Activated T-helper 1 cell treated with anti-CD3 and anti-CD28 coated beads, Interleukin-12 subunit alpha, Interleukin-12 subunit beta, Interleukin-2, Interleukin-4 antibody, amounts not matched to agents 30 ng/mL and 10 ng/mL and 1 ng/mL, durations not matched to agents 14 hours and 24 hours and 36 hours (primary cell): Measurements from ENCODE around the gene SLC25A47. TPM values are rescaled to one million over a fixed set of nuclear protein-coding genes. Genes with fewer than 3 reads are reported as not detected.
"Not testable (repeated sequence)": the region's sequence is repeated elsewhere in the genome, so short reads cannot be mapped to it uniquely, and the experiment has no call there.

Source experiments
- DNase-seq: peaks from one replicate; pipeline ENCODE4 v3.0.0; 2021; ENCODE audit warnings: low spot score
- H3K27ac Mint-ChIP-seq: one replicate; pipeline ENCODE4 v1.8.0; 2021; ENCODE audit warnings: mild to moderate bottlenecking, mixed read lengths
- H3K27me3 Mint-ChIP-seq: one replicate; pipeline ENCODE4 v1.8.0; 2022; ENCODE audit warnings: mild to moderate bottlenecking, moderate library complexity, mixed read lengths; ENCODE audit not compliant: insufficient read depth
- H3K36me3 Mint-ChIP-seq: one replicate; pipeline ENCODE4 v1.8.0; 2021; ENCODE audit warnings: low read depth, mixed read lengths
- H3K4me1 Mint-ChIP-seq: one replicate; pipeline ENCODE4 v1.8.0; 2021; ENCODE audit warnings: low read depth, mixed read lengths
- H3K4me3 Mint-ChIP-seq: one replicate; pipeline ENCODE4 v1.8.0; 2021; ENCODE audit warnings: mild to moderate bottlenecking, moderate library complexity, mixed read lengths
- H3K9me3 Mint-ChIP-seq: one replicate; pipeline ENCODE4 v1.8.0; 2021; ENCODE audit warnings: mixed read lengths
- intact Hi-C: fragments of 100-400 bp; cut with micrococcal nuclease; formaldehyde crosslinking; loops from one replicate; pipeline ENCODE4 v1.15.1; 2024
- total RNA-seq: library from RNA; stranded (reverse); gene quantifications from 2 replicates; pipeline ENCODE4 v1.2.3, GENCODE V29; 2022

SLC25A47 gene, protein sequence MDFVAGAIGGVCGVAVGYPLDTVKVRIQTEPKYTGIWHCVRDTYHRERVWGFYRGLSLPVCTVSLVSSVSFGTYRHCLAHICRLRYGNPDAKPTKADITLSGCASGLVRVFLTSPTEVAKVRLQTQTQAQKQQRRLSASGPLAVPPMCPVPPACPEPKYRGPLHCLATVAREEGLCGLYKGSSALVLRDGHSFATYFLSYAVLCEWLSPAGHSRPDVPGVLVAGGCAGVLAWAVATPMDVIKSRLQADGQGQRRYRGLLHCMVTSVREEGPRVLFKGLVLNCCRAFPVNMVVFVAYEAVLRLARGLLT
- total RNA-seq: not detected in 2 replicates

DNA sequence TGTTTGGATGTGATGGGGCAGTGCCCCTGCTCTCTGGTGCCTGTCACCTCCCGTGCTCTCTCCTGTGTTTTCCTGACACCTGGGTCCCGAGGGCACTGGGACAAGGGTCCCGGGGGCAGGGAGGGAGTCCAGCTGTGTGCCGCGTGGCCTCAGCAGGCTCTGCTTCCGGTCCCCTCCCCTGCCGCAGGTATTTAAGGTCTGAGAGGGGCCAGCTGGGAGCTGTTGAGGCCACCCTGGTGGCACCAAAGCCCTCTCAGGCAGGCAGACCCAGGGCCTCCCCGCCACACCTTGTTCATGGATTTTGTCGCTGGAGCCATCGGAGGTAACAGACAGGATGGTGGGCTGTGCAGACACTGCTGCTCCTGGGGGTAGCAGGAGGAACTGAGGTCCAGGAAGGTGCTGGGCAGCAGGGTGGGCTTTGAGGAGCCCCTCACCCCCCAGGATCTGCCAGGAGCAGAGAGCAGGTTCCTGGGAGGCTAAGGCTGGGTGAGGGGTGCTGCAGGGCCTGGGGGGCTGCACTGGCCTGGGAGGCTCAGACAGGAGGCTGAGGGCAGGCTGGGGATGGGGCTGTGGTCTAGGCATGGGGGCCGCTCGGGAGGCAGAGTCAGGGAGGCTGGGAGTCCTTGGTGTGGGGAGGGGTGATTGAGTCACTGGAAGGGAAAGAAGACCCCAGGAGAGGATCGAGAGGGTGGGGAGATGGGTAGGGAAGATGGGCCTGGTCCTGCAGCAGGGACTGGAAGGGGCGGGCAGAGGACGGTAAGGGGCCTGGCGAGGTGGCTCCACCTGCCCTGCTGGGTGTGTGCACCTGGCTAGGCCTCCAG, at the start of gene SLC25A47:
SLC25A47 (plus strand) TSS at position 219 of the 821 bp plus-strand sequence; CDS start at position 295, 76 bp downstream.
- intact Hi-C loops: no loop called here
- Mint-ChIP-seq H3K36me3 (no peaks in the 10 kb centered on the region), H3K4me3 (no peak within 1 kb of the TSS), H3K4me1 (peaks cover 5% of the 10 kb centered on the region), H3K9me3 (no peaks in the 10 kb centered on the region), H3K27ac (no peak within 1 kb of the TSS), H3K27me3 (peaks cover 5% of the 10 kb centered on the region)
- DNase-seq: no peak

DNA sequence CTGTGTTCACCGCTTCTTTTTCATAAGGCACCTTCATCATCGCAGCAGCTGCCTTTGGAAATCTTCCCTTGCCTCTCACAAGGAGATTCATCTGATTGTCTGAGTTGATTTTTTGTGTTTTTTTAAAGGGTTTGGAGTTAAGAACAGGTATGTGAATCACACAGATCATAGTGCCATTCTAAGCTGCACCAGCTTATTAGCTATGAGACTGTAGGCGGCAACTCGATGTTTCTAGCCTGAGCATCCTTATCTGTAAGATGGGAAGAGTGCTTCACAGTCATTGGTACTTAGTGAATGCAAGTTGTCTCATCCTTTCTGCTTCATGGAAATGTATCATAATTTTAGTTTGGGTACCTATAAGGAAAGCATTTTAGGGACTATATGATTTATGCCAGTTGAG, 48.9 kb upstream of the SLC25A47 start:
- no peak for DNase-seq
- intact Hi-C loops: no loop called here
- Mint-ChIP-seq H3K4me3 (no peak overlapping the region), H3K9me3 (no peaks in the 10 kb centered on the region), H3K4me1 (peaks cover 24% of the 10 kb centered on the region), H3K27me3 (no peaks in the 10 kb centered on the region), H3K27ac (no peak overlapping the region), H3K36me3 (peaks cover 14% of the 10 kb centered on the region)

DNA sequence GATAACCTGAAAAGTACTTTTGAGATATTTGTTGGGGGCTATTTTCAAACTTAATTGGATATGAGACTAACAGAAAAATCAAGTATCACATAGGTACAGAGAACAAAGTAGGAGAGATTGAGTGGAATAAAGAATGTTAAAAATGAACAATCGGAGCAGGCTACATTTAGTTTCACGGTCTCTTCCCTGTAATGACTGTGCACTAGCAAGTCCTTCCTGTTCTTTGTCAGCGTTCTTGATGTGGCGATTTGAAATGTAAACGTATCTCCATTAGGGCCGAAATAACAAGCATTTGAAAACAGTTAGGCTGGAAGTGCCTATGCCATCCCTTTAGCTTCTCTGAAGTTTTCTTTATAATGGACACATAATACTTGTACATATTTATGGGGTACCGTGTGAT, 47.9 kb upstream of the SLC25A47 start:
- Mint-ChIP-seq H3K4me3 (no peak overlapping the region), H3K27me3 (no peaks in the 10 kb centered on the region), H3K4me1 (peaks cover 24% of the 10 kb centered on the region), H3K36me3 (peaks cover 16% of the 10 kb centered on the region), H3K9me3 (no peaks in the 10 kb centered on the region), H3K27ac (peak overlapping the region; percentile 8)
- DNase-seq: no peak
- intact Hi-C loops: no loop called here

DNA sequence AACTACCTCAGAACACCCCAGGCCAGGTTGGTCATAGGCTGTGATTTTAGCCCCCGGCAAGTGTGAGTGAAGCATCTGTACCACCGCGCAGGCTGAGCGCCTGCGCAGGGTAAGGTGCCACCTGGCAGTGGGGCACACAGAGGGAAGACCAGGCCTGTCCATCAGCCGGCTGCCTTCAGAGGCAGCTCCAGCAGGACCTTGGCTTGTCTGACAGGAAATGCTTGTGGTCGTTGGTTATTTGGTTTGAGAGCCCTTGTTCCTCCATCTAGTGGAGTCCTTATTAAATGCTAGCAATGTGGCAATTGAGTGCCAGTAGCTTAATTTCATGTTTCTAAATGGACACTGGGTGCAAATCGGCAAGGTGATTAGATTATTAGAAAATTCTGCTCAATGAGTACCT, 44.4 kb upstream of the SLC25A47 start:
- Mint-ChIP-seq H3K9me3 (no peaks in the 10 kb centered on the region), H3K36me3 (peaks cover 20% of the 10 kb centered on the region), H3K27me3 (no peaks in the 10 kb centered on the region), H3K4me1 (peaks cover 24% of the 10 kb centered on the region), H3K27ac (no peak overlapping the region), H3K4me3 (no peak overlapping the region)
- no peak for DNase-seq
- intact Hi-C loops: no loop called here

DNA sequence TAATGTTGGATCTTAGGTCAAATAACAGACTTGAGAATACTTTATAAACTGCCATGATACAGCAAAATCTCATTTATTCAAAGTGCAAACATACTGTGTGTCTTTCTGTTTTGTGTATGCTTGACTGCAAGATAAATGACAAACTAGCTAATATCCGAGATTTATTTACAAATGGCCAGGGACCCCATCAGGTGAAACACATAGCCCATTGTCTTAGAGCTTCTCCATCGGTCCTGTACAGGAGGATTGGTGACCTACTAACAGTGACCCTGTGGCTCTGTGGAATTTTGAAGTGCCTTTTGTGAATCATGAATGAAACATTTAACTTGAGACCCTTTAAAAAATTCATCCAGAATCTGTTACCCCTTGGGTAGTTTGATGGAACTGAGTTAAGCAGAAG, 44.0 kb upstream of the SLC25A47 start:
- Mint-ChIP-seq H3K36me3 (peaks cover 20% of the 10 kb centered on the region), H3K27me3 (no peaks in the 10 kb centered on the region)
- intact Hi-C loops: no loop called here

DNA sequence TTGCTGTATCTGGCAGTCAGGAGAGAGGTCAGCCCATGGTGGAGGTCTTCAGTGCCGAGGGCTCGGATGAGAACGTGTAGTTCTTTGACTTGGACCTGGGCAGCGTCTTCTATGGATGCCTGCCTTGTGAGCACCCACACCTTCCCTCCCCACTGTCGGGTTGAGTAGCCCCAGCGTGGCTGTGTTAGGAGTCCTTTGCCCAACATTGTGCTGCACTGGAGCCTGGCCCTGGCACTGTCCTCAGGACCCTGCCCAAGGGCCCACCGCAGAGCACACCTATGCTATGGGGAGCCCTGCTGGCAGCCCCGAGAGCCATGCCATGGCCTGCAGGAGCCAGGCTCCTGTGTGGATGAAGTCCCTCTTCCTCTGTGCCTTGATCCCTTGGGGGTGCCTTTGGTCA, 43.6 kb upstream of the SLC25A47 start:
- Mint-ChIP-seq H3K27ac (no peak overlapping the region), H3K4me3 (no peak overlapping the region), H3K4me1 (peaks cover 24% of the 10 kb centered on the region), H3K27me3 (no peaks in the 10 kb centered on the region), H3K9me3 (no peaks in the 10 kb centered on the region), H3K36me3 (peaks cover 20% of the 10 kb centered on the region)
- intact Hi-C loops: no loop called here
- no peak for DNase-seq

More for the DNA sequence above, 44.0 kb upstream of the SLC25A47 start:
- no peak for DNase-seq
- H3K4me3 Mint-ChIP-seq: no peak overlapping the region
- no peaks in the 10 kb centered on the region for H3K9me3 Mint-ChIP-seq
- H3K27ac Mint-ChIP-seq: no peak overlapping the region
- peaks cover 24% of the 10 kb centered on the region for H3K4me1 Mint-ChIP-seq

DNA sequence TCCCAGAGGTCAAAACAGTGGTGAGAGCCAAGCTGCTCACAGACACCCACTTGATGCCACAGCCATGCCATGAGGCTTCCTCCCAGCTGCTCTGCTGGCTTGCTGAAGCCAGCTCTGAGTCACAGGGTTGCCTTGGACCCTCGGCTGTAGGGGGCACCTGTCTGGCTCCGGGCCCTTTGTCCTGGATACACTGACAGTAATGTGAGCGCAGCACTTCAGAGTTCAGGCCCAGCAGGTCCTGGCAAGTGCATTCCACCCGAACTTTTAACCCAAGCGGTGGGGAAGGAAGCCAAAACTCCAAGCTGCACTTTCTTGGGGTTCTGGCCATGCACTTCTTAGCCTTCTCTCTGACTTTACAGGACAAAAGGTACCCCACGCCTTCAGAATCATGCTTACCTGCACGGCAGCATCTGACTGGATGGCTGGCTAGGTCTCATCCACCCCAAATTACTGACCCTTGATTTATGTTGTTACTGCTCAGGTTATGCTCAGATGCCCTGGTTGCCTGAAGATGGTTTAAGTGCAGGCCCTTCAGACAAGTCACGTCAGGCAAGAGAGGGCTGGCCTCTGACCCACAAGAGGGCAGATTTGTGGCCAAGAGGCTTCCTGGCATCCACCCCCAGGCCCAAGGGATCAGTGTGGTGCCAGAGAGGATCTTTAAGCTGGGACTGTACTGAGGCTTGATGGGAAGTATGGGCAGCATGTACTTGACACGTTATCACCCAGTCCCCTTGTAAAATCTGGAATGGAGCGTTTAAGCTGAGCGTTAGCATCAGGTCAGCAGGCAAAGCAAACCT, 41.7 kb upstream of the SLC25A47 start:
- Mint-ChIP-seq H3K4me1 (peaks cover 21% of the 10 kb centered on the region), H3K36me3 (peaks cover 11% of the 10 kb centered on the region), H3K4me3 (no peak overlapping the region), H3K9me3 (no peaks in the 10 kb centered on the region), H3K27ac (peak overlapping the region; percentile 12), H3K27me3 (no peaks in the 10 kb centered on the region)
- intact Hi-C loops: no loop called here
- DNase-seq: no peak

DNA sequence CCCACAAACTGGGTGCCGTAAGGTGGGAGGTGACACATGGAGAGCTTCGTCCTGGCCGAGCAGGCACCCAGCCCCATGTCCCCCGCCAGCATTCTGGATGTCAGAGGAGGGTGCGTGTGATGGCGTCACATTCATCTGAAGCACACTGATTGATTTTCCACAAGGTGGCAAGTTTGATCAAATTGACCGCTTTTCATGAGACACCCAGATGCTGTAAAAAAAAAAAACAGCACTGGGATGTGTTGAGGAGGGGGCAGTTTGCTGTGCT, 41.1 kb upstream of the SLC25A47 start:
- H3K36me3 Mint-ChIP-seq: peaks cover 9% of the 10 kb centered on the region
- H3K9me3 Mint-ChIP-seq: no peaks in the 10 kb centered on the region
- H3K4me1 Mint-ChIP-seq: peaks cover 21% of the 10 kb centered on the region
- no peak overlapping the region for H3K4me3 Mint-ChIP-seq
- no peak for DNase-seq
- H3K27ac Mint-ChIP-seq: no peak overlapping the region
- H3K27me3 Mint-ChIP-seq: no peaks in the 10 kb centered on the region
- intact Hi-C loops: no loop called here

DNA sequence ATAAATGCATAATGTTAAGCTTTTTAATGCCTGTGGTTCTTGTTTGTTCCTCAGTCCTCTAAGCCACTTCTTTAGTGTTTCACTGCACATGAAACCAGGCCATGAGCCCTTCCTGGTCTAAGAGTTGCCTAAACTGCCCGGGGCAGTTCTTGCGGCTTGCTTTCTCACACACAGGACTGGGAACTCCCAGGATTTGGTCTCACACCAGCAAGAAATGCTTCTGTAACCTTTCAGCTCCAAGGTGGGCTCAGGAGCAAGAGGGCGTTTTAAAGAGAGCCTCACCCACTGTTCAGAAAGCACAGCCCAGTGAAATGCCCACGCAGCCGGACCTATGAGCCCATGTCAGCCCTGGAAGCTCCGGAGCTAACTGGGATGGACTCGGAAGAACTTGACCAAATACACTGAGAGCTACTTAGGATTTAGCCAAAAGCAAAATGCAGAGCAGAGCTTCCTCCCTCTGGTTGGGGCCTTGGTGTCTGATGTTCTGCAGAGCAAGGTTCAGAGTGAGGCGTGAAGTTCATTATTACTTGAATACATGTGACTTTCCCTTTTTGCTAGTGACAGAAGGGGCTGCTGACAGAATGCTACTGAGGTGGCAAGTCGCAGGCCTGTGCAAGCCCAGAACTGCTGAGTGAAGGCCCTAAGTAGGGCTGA, 40.2 kb upstream of the SLC25A47 start:
- peak overlapping the region; percentile 15 for H3K4me3 Mint-ChIP-seq
- intact Hi-C loops: no loop called here
- H3K27me3 Mint-ChIP-seq: no peaks in the 10 kb centered on the region

DNA sequence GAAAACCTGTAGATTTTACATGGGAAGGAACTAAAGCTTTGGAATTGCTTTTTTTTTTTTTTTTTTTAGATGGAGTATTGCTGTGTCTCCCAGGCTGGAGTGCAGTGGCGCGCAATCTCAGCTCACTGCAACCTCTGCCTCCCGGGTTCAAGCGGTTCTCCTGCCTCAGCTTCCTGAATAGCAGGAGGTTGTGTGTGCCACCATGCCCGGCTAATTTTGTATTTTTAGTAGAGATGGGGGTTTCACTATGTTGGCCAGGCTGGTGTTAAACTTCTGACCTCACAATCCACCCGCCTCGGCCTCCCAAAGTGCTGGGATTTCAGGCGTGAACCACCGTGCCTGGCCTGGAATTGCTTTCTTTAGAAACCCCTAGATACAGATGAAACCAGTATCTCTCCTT, 39.7 kb upstream of the SLC25A47 start:
- H3K27ac Mint-ChIP-seq, H3K27me3 Mint-ChIP-seq, H3K4me3 Mint-ChIP-seq, DNase-seq, intact Hi-C loops, H3K36me3 Mint-ChIP-seq, H3K9me3 Mint-ChIP-seq: not testable (repeated sequence)
- peaks cover 13% of the 10 kb centered on the region for H3K4me1 Mint-ChIP-seq

More for the DNA sequence above, 40.2 kb upstream of the SLC25A47 start:
- DNase-seq: no peak
- peaks cover 17% of the 10 kb centered on the region for H3K4me1 Mint-ChIP-seq
- H3K9me3 Mint-ChIP-seq: no peaks in the 10 kb centered on the region
- peaks cover 6% of the 10 kb centered on the region for H3K36me3 Mint-ChIP-seq
- H3K27ac Mint-ChIP-seq: peak overlapping the region; percentile 55

DNA sequence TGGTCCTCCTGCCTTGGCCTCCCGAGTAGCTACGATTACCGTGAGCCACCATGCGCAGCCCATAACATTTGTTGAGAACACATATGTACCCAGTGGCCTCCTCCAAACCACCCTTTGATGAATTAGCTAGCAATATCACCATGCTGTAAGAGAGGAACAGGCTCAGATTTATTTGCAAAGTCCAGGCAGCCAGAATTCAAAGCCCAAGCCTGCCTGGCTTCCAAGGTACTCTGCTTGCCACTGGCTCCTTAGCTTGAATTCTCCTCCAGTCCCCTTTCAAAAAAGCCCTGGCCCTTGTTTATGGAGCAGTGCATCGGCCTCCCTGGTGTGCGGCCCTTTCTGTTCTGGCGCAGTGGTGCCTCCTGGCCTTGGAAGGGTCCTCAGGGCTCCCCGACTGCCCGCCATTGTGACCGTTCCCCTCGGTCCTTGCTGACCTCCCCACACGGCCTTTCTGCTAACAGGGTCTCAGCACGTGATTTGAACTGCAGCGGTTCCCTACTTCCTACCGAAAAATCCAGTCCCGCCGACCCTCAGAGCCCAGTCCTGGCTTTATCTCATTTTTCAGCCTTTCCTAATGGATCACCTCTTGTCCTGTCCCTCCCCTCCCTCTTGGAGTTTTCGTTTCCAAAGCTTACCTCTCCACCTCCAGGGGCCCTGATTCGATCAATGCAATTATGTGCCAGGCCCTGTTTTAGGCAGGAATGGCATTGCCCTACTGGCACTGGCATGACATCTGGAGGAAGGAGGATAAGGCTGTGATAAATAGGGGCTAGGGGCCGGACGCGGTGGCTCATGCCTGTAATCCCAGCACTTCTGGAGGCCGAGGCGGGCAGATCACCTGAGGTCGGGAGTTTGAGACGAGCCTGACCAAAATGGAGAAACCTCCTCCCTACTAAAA, 38.9 kb upstream of the SLC25A47 start:
- intact Hi-C loops: no loop called here
- DNase-seq: no peak
- Mint-ChIP-seq H3K27me3 (no peaks in the 10 kb centered on the region), H3K4me1 (peaks cover 5% of the 10 kb centered on the region), H3K27ac (peak overlapping the region; percentile 31), H3K9me3 (no peaks in the 10 kb centered on the region), H3K36me3 (peaks cover 6% of the 10 kb centered on the region), H3K4me3 (peak overlapping the region; percentile 13)
